K562 (cell line): ENCODE measurements around the gene ABHD8. TPM values are rescaled to one million over a fixed set of nuclear protein-coding genes. Genes with fewer than 3 reads are reported as not detected.

Source experiments
- BRF1 ChIP-seq: IDR thresholded peaks from 3 replicates; pipeline ENCODE4 v1.6.1; 2011; ENCODE audit warnings: borderline replicate concordance, mild to moderate bottlenecking; ENCODE audit not compliant: insufficient read length; ENCODE audit errors: extremely low read depth
- DIDO1 ChIP-seq: fragments of 450-650 bp; IDR thresholded peaks from 2 replicates; pipeline ENCODE4 v1.6.1; 2016; ENCODE audit warnings: low read depth, missing biosample characterization, missing genetic modification characterization
- GATAD2A ChIP-seq: fragments of 450-650 bp; IDR thresholded peaks from 2 replicates; pipeline ENCODE4 v1.6.1; 2017
- PCBP2 ChIP-seq: fragments of 200-400 bp; formaldehyde crosslinking; IDR thresholded peaks from 2 replicates; pipeline ENCODE4 v1.6.1; 2018; ENCODE audit warnings: low read length, low read depth, mild to moderate bottlenecking, moderate library complexity; ENCODE audit not compliant: poor library complexity, severe bottlenecking
- POLR3A ChIP-seq: IDR thresholded peaks from 2 replicates; pipeline ENCODE4 v1.6.1; 2011; ENCODE audit warnings: borderline replicate concordance, mild to moderate bottlenecking, moderate library complexity; ENCODE audit not compliant: insufficient read length, insufficient read depth; ENCODE audit errors: extremely low read depth
- PTTG1 ChIP-seq: fragments of 450-650 bp; IDR thresholded peaks from 2 replicates; pipeline ENCODE4 v1.6.1; 2016; ENCODE audit warnings: low read depth, mild to moderate bottlenecking, missing genetic modification characterization, missing compliant biosample characterization
- SP1 ChIP-seq: sonication (generic); formaldehyde crosslinking; IDR thresholded peaks from 2 replicates; pipeline ENCODE4 v1.8.1; 2022; ENCODE audit warnings: mild to moderate bottlenecking, missing genetic modification reagents
- TCF7 ChIP-seq: sonication (generic); IDR thresholded peaks from 2 replicates; pipeline ENCODE4 v1.6.1; 2016; ENCODE audit warnings: antibody characterized with exemption, borderline replicate concordance
- ZNF57 ChIP-seq: fragments of 450-650 bp; formaldehyde crosslinking; IDR thresholded peaks from 2 replicates; pipeline ENCODE4 v1.4.0; 2020; ENCODE audit warnings: mild to moderate bottlenecking, moderate library complexity
- ZNF589 ChIP-seq: fragments of 200-800 bp; sonication (Bioruptor generic); IDR thresholded peaks from 2 replicates; pipeline ENCODE4 v1.6.1; 2016; ENCODE audit warnings: low read depth, missing genetic modification characterization, missing compliant biosample characterization
- polyA plus RNA-seq, 8 experiments: library from polyadenylated mRNA; depleted of rRNA in 4 of 8; stranded (reverse) in 5 of 8; unstranded in 3 of 8; fragments of >200 nt; fragmentation: Nextera tagmentation in 2 of 8; fragmentation: Illumina TruSeq in 1 of 8; extraction: Ambion mirVana in 2 of 8; extraction: Trizol in 1 of 8; gene quantifications; 2 replicates each; pipeline versions ENCODE4 v1.2.1 to v1.2.3, GENCODE V29; 2011 to 2014; ENCODE audit warnings: inconsistent platforms in 1 of 8, missing spikeins in 1 of 8
- total RNA-seq, 7 experiments: library from RNA; depleted of rRNA in 6 of 7; stranded (reverse); fragments of >200 nt in 6 of 7; fragmentation: Illumina TruSeq in 2 of 7; extraction: Trizol in 2 of 7; gene quantifications; 2 replicates each; pipeline versions ENCODE4 v1.2.1 to v1.2.3, GENCODE V29; 2011 to 2021; ENCODE audit warnings: low replicate concordance in 1 of 7
- TF ChIP-seq, protein P1 (sequence below): IDR thresholded peaks from 3 replicates; pipeline ENCODE4 v1.6.1; 2011; ENCODE audit warnings: borderline replicate concordance, mild to moderate bottlenecking, moderate library complexity; ENCODE audit not compliant: insufficient read length; ENCODE audit errors: extremely low read depth
- TF ChIP-seq, protein P2 (sequence below): fragments of 450-650 bp; IDR thresholded peaks from 2 replicates; pipeline ENCODE4 v1.6.1; 2016; ENCODE audit warnings: missing biosample characterization, missing genetic modification characterization
- TF ChIP-seq, protein P3 (sequence below): fragments of 250-450 bp; sonication (Bioruptor Pico); IDR thresholded peaks from 2 replicates; pipeline ENCODE4 v1.8.0; 2022; ENCODE audit warnings: inconsistent platforms
- TF ChIP-seq, protein P4 (sequence below): fragments of 450-650 bp; IDR thresholded peaks from 2 replicates; pipeline ENCODE4 v1.7.1; 2018; ENCODE audit warnings: mild to moderate bottlenecking, low read depth; ENCODE audit not compliant: partially characterized antibody
- TF ChIP-seq, protein P5 (sequence below): fragments of 450-650 bp; IDR thresholded peaks from 2 replicates; pipeline ENCODE4 v1.6.1; 2017; ENCODE audit warnings: antibody characterized with exemption

ABHD8 gene
- total and polyA plus RNA-seq, 9 of the 15 experiments (the other 6 are each of a cell fraction or from before 2014, with no cell fraction given) = 0.04 to 6.6 (median 2.0) TPM; not detected in 1

DNA sequence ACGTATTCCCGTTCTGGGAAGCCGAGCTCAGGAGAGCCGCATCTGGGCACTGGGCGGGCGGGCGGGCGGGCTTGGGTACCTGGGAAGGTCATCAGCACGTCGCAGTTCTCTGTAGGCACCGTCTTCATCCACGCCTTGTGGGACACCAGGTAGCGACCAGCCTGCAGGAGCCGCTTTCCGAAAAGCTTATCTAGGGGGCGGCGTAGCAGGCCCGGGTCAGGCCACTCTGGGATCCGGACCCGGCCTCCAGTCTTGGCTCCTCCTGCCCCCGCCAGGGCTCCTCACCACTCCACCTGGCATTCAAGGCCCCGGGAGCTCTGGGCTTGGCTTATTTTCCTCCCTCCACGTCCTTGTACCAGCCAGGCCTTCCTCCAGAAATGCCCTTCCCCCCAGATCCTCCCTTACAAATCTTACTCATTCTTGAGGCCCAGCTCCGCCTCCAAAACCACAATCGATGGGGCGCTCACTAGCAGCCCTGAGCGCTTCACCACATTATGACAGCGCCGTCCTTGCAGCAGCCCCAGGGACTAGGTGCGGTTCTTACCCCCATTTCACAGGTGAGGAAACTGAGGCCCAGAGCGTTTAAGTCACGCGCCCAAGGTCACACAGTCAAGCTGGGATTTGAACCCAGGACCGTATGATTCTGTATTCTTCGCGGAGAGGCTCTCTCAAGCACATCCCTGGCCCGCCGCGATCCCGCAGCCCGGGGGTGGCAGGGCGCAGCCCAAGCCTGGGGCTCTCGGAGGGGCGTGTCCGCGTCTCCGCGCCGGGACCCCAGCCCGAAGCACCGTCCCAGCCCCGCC lies 30.6 kb upstream of the ABHD8 start (continued):
- TF ChIP-seq, protein P1, sequence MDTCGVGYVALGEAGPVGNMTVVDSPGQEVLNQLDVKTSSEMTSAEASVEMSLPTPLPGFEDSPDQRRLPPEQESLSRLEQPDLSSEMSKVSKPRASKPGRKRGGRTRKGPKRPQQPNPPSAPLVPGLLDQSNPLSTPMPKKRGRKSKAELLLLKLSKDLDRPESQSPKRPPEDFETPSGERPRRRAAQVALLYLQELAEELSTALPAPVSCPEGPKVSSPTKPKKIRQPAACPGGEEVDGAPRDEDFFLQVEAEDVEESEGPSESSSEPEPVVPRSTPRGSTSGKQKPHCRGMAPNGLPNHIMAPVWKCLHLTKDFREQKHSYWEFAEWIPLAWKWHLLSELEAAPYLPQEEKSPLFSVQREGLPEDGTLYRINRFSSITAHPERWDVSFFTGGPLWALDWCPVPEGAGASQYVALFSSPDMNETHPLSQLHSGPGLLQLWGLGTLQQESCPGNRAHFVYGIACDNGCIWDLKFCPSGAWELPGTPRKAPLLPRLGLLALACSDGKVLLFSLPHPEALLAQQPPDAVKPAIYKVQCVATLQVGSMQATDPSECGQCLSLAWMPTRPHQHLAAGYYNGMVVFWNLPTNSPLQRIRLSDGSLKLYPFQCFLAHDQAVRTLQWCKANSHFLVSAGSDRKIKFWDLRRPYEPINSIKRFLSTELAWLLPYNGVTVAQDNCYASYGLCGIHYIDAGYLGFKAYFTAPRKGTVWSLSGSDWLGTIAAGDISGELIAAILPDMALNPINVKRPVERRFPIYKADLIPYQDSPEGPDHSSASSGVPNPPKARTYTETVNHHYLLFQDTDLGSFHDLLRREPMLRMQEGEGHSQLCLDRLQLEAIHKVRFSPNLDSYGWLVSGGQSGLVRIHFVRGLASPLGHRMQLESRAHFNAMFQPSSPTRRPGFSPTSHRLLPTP = no peak
- TF ChIP-seq, protein P2, sequence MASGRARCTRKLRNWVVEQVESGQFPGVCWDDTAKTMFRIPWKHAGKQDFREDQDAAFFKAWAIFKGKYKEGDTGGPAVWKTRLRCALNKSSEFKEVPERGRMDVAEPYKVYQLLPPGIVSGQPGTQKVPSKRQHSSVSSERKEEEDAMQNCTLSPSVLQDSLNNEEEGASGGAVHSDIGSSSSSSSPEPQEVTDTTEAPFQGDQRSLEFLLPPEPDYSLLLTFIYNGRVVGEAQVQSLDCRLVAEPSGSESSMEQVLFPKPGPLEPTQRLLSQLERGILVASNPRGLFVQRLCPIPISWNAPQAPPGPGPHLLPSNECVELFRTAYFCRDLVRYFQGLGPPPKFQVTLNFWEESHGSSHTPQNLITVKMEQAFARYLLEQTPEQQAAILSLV (tag) = no peak
- TF ChIP-seq PTTG1 (tag) (no peak), TCF7 (no peak), DIDO1 (tag) (no peak), SP1 (CRISPR knock-in tag) (peak; percentile 92), ZNF589 (CRISPR knock-in tag) (no peak), BRF1 (no peak), ZNF57 (CRISPR knock-in tag) (no peak), PCBP2 (no peak), GATAD2A (0 out of 2 replicates have a peak, but pooled peaks have one; percentile 7), POLR3A (no peak)
- TF ChIP-seq, protein P3, sequence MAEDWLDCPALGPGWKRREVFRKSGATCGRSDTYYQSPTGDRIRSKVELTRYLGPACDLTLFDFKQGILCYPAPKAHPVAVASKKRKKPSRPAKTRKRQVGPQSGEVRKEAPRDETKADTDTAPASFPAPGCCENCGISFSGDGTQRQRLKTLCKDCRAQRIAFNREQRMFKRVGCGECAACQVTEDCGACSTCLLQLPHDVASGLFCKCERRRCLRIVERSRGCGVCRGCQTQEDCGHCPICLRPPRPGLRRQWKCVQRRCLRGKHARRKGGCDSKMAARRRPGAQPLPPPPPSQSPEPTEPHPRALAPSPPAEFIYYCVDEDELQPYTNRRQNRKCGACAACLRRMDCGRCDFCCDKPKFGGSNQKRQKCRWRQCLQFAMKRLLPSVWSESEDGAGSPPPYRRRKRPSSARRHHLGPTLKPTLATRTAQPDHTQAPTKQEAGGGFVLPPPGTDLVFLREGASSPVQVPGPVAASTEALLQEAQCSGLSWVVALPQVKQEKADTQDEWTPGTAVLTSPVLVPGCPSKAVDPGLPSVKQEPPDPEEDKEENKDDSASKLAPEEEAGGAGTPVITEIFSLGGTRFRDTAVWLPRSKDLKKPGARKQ (CRISPR knock-in tag) = no peak
- TF ChIP-seq, protein P4, sequence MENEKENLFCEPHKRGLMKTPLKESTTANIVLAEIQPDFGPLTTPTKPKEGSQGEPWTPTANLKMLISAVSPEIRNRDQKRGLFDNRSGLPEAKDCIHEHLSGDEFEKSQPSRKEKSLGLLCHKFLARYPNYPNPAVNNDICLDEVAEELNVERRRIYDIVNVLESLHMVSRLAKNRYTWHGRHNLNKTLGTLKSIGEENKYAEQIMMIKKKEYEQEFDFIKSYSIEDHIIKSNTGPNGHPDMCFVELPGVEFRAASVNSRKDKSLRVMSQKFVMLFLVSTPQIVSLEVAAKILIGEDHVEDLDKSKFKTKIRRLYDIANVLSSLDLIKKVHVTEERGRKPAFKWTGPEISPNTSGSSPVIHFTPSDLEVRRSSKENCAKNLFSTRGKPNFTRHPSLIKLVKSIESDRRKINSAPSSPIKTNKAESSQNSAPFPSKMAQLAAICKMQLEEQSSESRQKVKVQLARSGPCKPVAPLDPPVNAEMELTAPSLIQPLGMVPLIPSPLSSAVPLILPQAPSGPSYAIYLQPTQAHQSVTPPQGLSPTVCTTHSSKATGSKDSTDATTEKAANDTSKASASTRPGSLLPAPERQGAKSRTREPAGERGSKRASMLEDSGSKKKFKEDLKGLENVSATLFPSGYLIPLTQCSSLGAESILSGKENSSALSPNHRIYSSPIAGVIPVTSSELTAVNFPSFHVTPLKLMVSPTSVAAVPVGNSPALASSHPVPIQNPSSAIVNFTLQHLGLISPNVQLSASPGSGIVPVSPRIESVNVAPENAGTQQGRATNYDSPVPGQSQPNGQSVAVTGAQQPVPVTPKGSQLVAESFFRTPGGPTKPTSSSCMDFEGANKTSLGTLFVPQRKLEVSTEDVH = no peak
- TF ChIP-seq, protein P5, sequence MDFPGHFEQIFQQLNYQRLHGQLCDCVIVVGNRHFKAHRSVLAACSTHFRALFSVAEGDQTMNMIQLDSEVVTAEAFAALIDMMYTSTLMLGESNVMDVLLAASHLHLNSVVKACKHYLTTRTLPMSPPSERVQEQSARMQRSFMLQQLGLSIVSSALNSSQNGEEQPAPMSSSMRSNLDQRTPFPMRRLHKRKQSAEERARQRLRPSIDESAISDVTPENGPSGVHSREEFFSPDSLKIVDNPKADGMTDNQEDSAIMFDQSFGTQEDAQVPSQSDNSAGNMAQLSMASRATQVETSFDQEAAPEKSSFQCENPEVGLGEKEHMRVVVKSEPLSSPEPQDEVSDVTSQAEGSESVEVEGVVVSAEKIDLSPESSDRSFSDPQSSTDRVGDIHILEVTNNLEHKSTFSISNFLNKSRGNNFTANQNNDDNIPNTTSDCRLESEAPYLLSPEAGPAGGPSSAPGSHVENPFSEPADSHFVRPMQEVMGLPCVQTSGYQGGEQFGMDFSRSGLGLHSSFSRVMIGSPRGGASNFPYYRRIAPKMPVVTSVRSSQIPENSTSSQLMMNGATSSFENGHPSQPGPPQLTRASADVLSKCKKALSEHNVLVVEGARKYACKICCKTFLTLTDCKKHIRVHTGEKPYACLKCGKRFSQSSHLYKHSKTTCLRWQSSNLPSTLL = no peak
